MM.1S (cell line): Measurements from ENCODE around the gene PODXL2.

Experiments used
- EZH2phosphoT487 ChIP-seq: fragments of 300-600 bp; sonication (generic); IDR thresholded peaks from 2 replicates; pipeline ENCODE4 v1.6.1; 2018; ENCODE audit warnings: antibody characterized with exemption, low read length
- TF ChIP-seq, protein P1 (sequence below): fragments of 300-600 bp; sonication (generic); IDR thresholded peaks from 2 replicates; pipeline ENCODE4 v1.5.1; 2016; ENCODE audit warnings: antibody characterized with exemption, low read length, mixed read lengths

GRCh38 chr3:127614928-127615589 lies 13.9 kb upstream of the PODXL2 start:
- TF ChIP-seq, protein P1, sequence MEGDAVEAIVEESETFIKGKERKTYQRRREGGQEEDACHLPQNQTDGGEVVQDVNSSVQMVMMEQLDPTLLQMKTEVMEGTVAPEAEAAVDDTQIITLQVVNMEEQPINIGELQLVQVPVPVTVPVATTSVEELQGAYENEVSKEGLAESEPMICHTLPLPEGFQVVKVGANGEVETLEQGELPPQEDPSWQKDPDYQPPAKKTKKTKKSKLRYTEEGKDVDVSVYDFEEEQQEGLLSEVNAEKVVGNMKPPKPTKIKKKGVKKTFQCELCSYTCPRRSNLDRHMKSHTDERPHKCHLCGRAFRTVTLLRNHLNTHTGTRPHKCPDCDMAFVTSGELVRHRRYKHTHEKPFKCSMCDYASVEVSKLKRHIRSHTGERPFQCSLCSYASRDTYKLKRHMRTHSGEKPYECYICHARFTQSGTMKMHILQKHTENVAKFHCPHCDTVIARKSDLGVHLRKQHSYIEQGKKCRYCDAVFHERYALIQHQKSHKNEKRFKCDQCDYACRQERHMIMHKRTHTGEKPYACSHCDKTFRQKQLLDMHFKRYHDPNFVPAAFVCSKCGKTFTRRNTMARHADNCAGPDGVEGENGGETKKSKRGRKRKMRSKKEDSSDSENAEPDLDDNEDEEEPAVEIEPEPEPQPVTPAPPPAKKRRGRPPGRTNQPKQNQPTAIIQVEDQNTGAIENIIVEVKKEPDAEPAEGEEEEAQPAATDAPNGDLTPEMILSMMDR = no peak
- TF ChIP-seq EZH2phosphoT487 = no peak
